ENCODE data around the gene ZFAND4.

Gene ZFAND4

DNA sequence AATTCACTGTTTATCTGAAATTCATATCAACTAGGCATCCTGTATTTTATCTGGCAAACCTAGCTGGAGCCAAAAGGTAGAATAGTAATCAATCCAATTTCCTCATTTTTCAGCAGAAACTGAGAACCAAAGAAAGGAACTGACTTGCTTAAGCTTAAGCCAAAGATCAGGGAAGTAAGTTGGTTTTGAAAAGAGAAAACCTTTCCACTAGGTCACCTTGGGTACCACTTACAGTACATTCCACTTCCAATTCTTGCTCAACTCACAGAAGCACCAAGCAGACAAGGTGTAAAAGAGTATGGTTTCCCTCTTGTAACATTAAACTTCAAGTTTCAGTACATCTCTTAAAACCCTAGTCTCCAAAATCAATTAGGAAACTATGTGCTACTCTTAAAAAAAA is 79.6 kb downstream of the ZFAND4 start:
- DNase-seq (ENCODE audit: extremely low read depth, insufficient read length), result no peak
- Histone ChIP-seq H3K36me3 (ENCODE audit: control insufficient read depth, insufficient read depth, low read length) (no peaks in the 10 kb centered on the region), H3K27me3 (replicated peaks; ENCODE audit: control insufficient read depth, insufficient read depth, low read length) (no peaks in the 10 kb centered on the region), H3K4me3 (replicated peaks; ENCODE audit: low read depth, low read length) (peak overlapping the region; percentile 72)
- no peak for TF ChIP-seq CTCF (IDR thresholded peaks at IDR 0.05; ENCODE audit: insufficient read depth, low read length, poor library complexity, severe bottlenecking)

DNA sequence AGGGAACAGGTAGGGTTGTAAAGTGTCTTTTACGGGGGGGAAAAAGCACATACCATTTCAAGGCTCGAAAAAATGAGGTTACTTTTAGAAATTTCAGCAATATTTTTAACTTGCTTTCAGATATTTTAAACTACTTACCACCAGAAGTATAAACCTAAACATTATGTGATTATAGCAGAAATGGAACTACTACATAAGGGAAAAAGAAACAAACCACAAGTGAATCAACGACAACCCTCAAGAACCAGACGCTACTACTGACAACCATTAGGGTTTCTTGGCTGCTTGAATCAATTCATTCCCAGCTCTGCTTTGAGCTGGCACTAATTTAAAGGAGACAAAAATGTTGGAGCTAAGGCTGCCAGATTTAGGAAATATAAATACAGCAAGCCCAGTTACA is 80.1 kb downstream of the ZFAND4 start:
- no peak for DNase-seq (ENCODE audit: extremely low read depth, insufficient read length)
- Histone ChIP-seq H3K4me3 (replicated peaks; ENCODE audit: low read depth, low read length) (peak overlapping the region; percentile 28), H3K27me3 (replicated peaks; ENCODE audit: control insufficient read depth, insufficient read depth, low read length) (no peaks in the 10 kb centered on the region), H3K36me3 (ENCODE audit: control insufficient read depth, insufficient read depth, low read length) (no peaks in the 10 kb centered on the region)
- TF ChIP-seq CTCF (IDR thresholded peaks at IDR 0.05; ENCODE audit: insufficient read depth, low read length, poor library complexity, severe bottlenecking), result no peak

GRCh38 chr10:45591280-45591679 is 81.3 kb downstream of the ZFAND4 start:
- Histone ChIP-seq H3K27me3 (replicated peaks; ENCODE audit: control insufficient read depth, insufficient read depth, low read length) (no peaks in the 10 kb centered on the region), H3K36me3 (ENCODE audit: control insufficient read depth, insufficient read depth, low read length) (no peaks in the 10 kb centered on the region; the same call in 1 of the 2 replicates), H3K4me3 (replicated peaks; ENCODE audit: low read depth, low read length) (no peak overlapping the region)
- DNase-seq (ENCODE audit: extremely low read depth, insufficient read length), result no peak
- no peak for TF ChIP-seq CTCF (IDR thresholded peaks at IDR 0.05; ENCODE audit: insufficient read depth, low read length, poor library complexity, severe bottlenecking)

GRCh38 chr10:45589868-45590267 is 82.7 kb downstream of the ZFAND4 start:
- DNase-seq (ENCODE audit: extremely low read depth, insufficient read length), result no peak
- Histone ChIP-seq H3K36me3 (ENCODE audit: control insufficient read depth, insufficient read depth, low read length) (no peaks in the 10 kb centered on the region; the same call in 1 of the 2 replicates), H3K4me3 (replicated peaks; ENCODE audit: low read depth, low read length) (no peak overlapping the region), H3K27me3 (replicated peaks; ENCODE audit: control insufficient read depth, insufficient read depth, low read length) (no peaks in the 10 kb centered on the region)
- no peak for TF ChIP-seq CTCF (IDR thresholded peaks at IDR 0.05; ENCODE audit: insufficient read depth, low read length, poor library complexity, severe bottlenecking)

GRCh38 chr10:45589009-45589408 is 83.6 kb downstream of the ZFAND4 start:
- Histone ChIP-seq H3K27me3 (replicated peaks; ENCODE audit: control insufficient read depth, insufficient read depth, low read length) (no peaks in the 10 kb centered on the region), H3K36me3 (ENCODE audit: control insufficient read depth, insufficient read depth, low read length) (no peaks in the 10 kb centered on the region; the same call in 1 of the 2 replicates), H3K4me3 (replicated peaks; ENCODE audit: low read depth, low read length) (no peak overlapping the region)
- TF ChIP-seq CTCF (IDR thresholded peaks at IDR 0.05; ENCODE audit: insufficient read depth, low read length, poor library complexity, severe bottlenecking), result no peak
- DNase-seq (ENCODE audit: extremely low read depth, insufficient read length), result no peak

All from GM06990 (cell line).